GM12873 (cell line): ENCODE measurements around the gene SURF2.

Experiments
- TF ChIP-seq, protein P1 (sequence below): IDR thresholded peaks from 2 replicates; pipeline ENCODE4 v1.5.1; 2012; ENCODE audit warnings: low read depth, mild to moderate bottlenecking, moderate library complexity, low read length, control low read depth; ENCODE audit not compliant: insufficient read depth; ENCODE audit errors: missing control alignments

SURF2 gene

DNA sequence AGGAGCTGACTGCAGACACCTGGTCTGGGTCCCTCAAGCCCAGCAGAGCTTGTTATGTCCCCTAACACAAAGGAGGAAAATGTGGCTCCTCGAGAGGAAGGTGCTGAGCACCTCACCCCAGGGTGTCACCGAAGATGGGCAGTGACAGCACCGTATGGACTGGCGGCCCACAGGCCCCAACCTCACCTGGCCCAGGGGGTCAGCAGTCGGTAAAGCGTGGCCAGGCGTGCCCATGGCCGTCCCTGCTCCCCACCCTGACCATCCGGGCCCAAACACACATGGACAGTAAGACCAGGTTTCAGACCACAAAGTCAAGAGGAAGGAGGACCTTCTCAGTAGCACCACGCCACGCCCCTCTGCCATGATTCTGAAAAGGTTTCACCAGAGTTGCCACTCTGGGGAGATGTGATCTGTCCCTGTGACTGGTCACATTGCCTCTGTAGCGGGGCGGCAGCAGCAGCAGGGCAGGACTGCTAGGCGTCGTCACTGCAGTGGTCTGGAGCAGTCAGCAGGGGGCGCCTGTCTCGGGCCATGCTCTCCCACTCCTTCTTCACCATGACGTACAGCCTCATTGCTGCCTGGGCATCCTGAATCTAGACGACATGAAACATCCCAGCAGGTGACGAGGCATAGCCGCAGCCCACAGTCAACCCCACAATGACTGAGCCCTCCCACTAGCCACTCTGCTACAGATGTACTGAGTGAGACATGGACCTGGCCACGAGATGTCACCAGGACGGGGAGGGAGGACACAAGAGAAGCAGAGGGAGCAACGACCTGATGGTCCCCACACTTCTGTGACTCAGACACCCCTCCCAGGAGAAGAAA, 50.3 kb downstream of the SURF2 start:
- TF ChIP-seq, protein P1, sequence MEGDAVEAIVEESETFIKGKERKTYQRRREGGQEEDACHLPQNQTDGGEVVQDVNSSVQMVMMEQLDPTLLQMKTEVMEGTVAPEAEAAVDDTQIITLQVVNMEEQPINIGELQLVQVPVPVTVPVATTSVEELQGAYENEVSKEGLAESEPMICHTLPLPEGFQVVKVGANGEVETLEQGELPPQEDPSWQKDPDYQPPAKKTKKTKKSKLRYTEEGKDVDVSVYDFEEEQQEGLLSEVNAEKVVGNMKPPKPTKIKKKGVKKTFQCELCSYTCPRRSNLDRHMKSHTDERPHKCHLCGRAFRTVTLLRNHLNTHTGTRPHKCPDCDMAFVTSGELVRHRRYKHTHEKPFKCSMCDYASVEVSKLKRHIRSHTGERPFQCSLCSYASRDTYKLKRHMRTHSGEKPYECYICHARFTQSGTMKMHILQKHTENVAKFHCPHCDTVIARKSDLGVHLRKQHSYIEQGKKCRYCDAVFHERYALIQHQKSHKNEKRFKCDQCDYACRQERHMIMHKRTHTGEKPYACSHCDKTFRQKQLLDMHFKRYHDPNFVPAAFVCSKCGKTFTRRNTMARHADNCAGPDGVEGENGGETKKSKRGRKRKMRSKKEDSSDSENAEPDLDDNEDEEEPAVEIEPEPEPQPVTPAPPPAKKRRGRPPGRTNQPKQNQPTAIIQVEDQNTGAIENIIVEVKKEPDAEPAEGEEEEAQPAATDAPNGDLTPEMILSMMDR: peak; percentile 97

DNA sequence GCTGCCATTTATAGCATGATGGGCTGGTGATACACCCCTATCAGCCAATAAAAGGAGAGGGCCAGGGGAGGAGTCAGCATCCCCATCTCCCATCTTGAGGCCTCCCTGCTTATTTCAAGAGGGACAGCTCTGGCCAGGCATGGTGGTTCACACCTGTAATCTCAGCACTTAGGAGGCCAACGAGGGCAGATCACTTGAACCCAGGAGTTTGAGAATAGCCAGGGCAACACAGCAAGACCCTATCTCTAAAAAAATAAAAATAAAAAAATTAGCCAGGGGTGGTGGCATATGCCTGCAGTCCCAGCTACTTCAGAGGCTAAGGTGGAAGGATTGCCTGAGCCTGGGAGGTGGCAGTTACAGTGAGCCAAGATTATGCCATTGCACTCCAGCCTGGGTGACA, 51.7 kb downstream of the SURF2 start:
- TF ChIP-seq, protein P1: no peak
